ENCODE results near the gene TNS1. TPM values are rescaled to one million over a fixed set of nuclear protein-coding genes. Genes with fewer than 3 reads are reported as not detected.

The TNS1 gene
- total and polyA plus RNA-seq, 4 donors: 67.0 to 377 (median 208) TPM

DNA sequence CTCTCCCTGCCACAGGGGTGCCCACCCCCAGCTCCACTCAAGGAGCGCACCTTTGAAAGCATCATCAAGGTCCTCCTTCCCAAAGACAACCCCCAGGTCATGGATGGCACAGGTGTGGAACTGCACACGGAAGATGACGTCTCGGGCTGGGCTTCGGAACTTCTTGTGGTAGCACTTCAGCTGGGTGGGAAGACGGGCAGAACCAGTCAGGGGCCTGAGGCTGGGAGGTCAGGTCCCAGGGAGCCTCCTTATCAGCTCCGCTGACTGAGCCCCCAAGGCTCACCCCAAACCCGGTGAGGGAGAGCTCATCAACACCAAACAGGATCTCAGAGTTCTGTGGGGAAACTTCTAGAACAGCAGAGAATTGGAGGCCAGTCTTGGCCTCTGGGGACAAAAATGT, 117.8 kb downstream of the TNS1 start:
- no peak for ATAC-seq (ENCODE audit: insufficient read depth, low FRiP score)
- WGBS, 2 donors: 91 to 97% methylated on average over 8 of the region's 8 CpGs
- Histone ChIP-seq H3K36me3 (ENCODE audit: control insufficient read depth in 4 of 4, insufficient read depth in 4 of 4, low read length in 4 of 4) (peaks cover 48 to 66% (median 52%) of the 10 kb centered on the region in 4 donors), H3K27ac (ENCODE audit: low read depth in 1 of 2, low read length in 1 of 2) (no peak overlapping the region), H3K4me3 (no peak overlapping the region), H3K27me3 (ENCODE audit: control insufficient read depth in 3 of 3, insufficient read depth in 3 of 3, low read length in 2 of 3) (no peaks in the 10 kb centered on the region), H3K9me3 (ENCODE audit: control insufficient read depth in 4 of 4, insufficient read depth in 3 of 4, low read length in 3 of 4) (no peaks in the 10 kb centered on the region), H3K9ac (ENCODE audit: insufficient read depth in 1 of 2, low read length in 2 of 2) (no peak overlapping the region), H3K4me1 (ENCODE audit: control insufficient read depth in 5 of 5, insufficient read depth in 5 of 5, low read length in 5 of 5) (peaks cover 0 to 9% (median 0%) of the 10 kb centered on the region in 5 donors)
- DNase-seq: no peak
- TF ChIP-seq, protein P1, sequence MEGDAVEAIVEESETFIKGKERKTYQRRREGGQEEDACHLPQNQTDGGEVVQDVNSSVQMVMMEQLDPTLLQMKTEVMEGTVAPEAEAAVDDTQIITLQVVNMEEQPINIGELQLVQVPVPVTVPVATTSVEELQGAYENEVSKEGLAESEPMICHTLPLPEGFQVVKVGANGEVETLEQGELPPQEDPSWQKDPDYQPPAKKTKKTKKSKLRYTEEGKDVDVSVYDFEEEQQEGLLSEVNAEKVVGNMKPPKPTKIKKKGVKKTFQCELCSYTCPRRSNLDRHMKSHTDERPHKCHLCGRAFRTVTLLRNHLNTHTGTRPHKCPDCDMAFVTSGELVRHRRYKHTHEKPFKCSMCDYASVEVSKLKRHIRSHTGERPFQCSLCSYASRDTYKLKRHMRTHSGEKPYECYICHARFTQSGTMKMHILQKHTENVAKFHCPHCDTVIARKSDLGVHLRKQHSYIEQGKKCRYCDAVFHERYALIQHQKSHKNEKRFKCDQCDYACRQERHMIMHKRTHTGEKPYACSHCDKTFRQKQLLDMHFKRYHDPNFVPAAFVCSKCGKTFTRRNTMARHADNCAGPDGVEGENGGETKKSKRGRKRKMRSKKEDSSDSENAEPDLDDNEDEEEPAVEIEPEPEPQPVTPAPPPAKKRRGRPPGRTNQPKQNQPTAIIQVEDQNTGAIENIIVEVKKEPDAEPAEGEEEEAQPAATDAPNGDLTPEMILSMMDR (IDR thresholded peaks at IDR 0.05; ENCODE audit: control extremely low read depth, extremely low read depth): no peak

DNA sequence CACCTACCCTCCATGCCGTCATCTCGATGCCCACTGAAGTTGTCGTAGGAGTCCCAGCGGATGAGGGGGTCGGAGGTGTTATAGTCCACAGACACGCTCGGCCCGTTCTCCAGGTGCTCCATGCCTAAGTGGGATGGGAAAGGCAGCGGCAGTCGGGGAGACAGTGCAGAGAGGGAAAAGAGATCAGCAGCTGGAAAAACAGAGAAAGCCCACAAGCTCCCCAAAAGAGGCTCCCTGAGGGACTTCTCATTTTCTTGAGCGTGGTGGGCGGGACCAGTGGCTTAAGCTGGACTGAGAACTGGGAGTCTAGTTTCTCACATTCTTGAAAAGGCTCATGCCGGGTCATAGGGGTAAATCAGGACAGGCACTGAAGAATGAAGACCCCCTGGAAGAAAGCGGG, 121.9 kb downstream of the TNS1 start:
- no peak for DNase-seq
- Histone ChIP-seq H3K36me3 (ENCODE audit: control insufficient read depth in 4 of 4, insufficient read depth in 4 of 4, low read length in 4 of 4) (peaks cover 46 to 68% (median 58%) of the 10 kb centered on the region in 4 donors), H3K27me3 (ENCODE audit: control insufficient read depth in 3 of 3, insufficient read depth in 3 of 3, low read length in 2 of 3) (no peaks in the 10 kb centered on the region), H3K4me3 (no peak overlapping the region), H3K27ac (ENCODE audit: low read depth in 1 of 2, low read length in 1 of 2) (no peak overlapping the region), H3K4me1 (ENCODE audit: control insufficient read depth in 5 of 5, insufficient read depth in 5 of 5, low read length in 5 of 5) (peaks cover 0 to 14% (median 0%) of the 10 kb centered on the region in 5 donors), H3K9ac (ENCODE audit: insufficient read depth in 1 of 2, low read length in 2 of 2) (no peak overlapping the region), H3K9me3 (ENCODE audit: control insufficient read depth in 4 of 4, insufficient read depth in 3 of 4, low read length in 3 of 4) (no peaks in the 10 kb centered on the region)
- 80 to 91% methylated on average over 14 of the region's 14 CpGs for WGBS, 2 donors
- ATAC-seq (ENCODE audit: insufficient read depth, low FRiP score): no peak
- TF ChIP-seq, protein P1 (IDR thresholded peaks at IDR 0.05; ENCODE audit: control extremely low read depth, extremely low read depth): no peak

GRCh38 chr2:217880287-217880889, 122.4 kb downstream of the TNS1 start:
- no peak for ATAC-seq (ENCODE audit: insufficient read depth, low FRiP score)
- Histone ChIP-seq H3K36me3 (ENCODE audit: control insufficient read depth in 4 of 4, insufficient read depth in 4 of 4, low read length in 4 of 4) (peaks cover 41 to 67% (median 54%) of the 10 kb centered on the region in 4 donors), H3K27me3 (ENCODE audit: control insufficient read depth in 3 of 3, insufficient read depth in 3 of 3, low read length in 2 of 3) (no peaks in the 10 kb centered on the region), H3K4me3 (no peak overlapping the region), H3K27ac (ENCODE audit: low read depth in 1 of 2, low read length in 1 of 2) (no peak overlapping the region), H3K9me3 (ENCODE audit: control insufficient read depth in 4 of 4, insufficient read depth in 3 of 4, low read length in 3 of 4) (no peaks in the 10 kb centered on the region), H3K9ac (ENCODE audit: insufficient read depth in 1 of 2, low read length in 2 of 2) (no peak overlapping the region), H3K4me1 (ENCODE audit: control insufficient read depth in 5 of 5, insufficient read depth in 5 of 5, low read length in 5 of 5) (peaks cover 0 to 14% (median 0%) of the 10 kb centered on the region in 5 donors)
- TF ChIP-seq, protein P1 (IDR thresholded peaks at IDR 0.05; ENCODE audit: control extremely low read depth, extremely low read depth): no peak
- WGBS, 2 donors: 81 to 91% methylated on average over 5 of the region's 5 CpGs
- peak in 1 of 3 donors; percentile 16 for DNase-seq
